Nephron (organoid): ENCODE data around the gene WNT3A.
"Not testable (repeated sequence)": the region's sequence is repeated elsewhere in the genome, so short reads cannot be mapped to it uniquely, and the experiment has no call there.

Experiments
- H3K27ac Mint-ChIP-seq, 3 experiments: 2 replicates each; pipeline ENCODE4 v1.8.0; 2020; ENCODE audit warnings: mixed read lengths in 3 of 3, mild to moderate bottlenecking in 2 of 3, moderate library complexity in 1 of 3
- H3K27me3 Mint-ChIP-seq: 2 replicates; pipeline ENCODE4 v1.8.0; 2021; ENCODE audit warnings: low read depth, mild to moderate bottlenecking, moderate library complexity, mixed read lengths
- H3K36me3 Mint-ChIP-seq: 2 replicates; pipeline ENCODE4 v1.8.0; 2020; ENCODE audit warnings: low read depth, mixed read lengths
- H3K4me1 Mint-ChIP-seq: 2 replicates; pipeline ENCODE4 v1.8.0; 2020; ENCODE audit warnings: mixed read lengths
- H3K4me3 Mint-ChIP-seq, 3 experiments: 2 replicates each; pipeline ENCODE4 v1.8.0; 2020; ENCODE audit warnings: mild to moderate bottlenecking in 3 of 3, mixed read lengths in 3 of 3, moderate library complexity in 2 of 3
- H3K9me3 Mint-ChIP-seq: 2 replicates; pipeline ENCODE4 v1.8.0; 2020; ENCODE audit warnings: mixed read lengths
- TF ChIP-seq, protein P1 (sequence below), 3 experiments: fragments of 200-600 bp; sonication (generic); IDR thresholded peaks; one replicate each; pipeline ENCODE4 v1.5.0; 2021; ENCODE audit warnings: antibody characterized with exemption in 3 of 3; ENCODE audit not compliant: unreplicated experiment in 3 of 3

WNT3A gene

DNA sequence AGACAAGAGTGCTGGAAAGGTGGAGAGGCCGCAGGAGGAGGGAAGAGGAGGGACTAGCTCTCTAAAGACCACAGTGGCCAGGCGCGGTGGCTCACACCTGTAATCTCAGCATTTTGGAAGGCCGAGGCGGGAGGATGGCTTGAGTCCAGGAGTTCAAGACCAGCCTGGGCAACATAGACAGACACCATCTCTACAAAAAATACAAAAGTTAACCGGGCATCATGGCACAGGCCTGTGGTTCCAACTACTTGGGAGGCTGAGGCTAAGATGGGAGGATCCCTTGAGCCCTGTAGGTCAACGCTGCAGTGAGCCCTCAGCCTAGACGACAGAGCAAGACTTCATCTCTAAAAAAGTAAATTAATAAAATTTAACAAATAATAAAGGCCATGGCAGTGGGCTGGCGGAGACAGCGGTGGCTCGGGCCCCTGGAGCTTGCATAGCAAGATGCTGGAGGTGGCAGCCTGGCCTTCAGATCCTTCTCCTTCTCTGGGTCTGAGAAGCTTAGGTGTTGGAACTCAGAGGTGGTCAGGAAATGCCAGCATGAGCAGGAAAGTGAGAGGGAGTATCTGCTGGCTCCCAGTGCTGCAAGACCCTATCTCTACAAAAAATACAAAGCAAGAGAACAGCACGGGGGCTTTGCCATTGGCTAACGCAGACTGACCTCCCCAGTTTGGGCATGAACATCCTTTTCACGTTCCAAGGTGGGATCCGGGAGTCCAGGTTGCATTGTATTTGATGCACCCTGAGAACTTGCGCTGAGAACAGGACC, 10.7 kb downstream of the WNT3A start:
- TF ChIP-seq, protein P1, sequence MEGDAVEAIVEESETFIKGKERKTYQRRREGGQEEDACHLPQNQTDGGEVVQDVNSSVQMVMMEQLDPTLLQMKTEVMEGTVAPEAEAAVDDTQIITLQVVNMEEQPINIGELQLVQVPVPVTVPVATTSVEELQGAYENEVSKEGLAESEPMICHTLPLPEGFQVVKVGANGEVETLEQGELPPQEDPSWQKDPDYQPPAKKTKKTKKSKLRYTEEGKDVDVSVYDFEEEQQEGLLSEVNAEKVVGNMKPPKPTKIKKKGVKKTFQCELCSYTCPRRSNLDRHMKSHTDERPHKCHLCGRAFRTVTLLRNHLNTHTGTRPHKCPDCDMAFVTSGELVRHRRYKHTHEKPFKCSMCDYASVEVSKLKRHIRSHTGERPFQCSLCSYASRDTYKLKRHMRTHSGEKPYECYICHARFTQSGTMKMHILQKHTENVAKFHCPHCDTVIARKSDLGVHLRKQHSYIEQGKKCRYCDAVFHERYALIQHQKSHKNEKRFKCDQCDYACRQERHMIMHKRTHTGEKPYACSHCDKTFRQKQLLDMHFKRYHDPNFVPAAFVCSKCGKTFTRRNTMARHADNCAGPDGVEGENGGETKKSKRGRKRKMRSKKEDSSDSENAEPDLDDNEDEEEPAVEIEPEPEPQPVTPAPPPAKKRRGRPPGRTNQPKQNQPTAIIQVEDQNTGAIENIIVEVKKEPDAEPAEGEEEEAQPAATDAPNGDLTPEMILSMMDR (IDR thresholded peaks at IDR 0.05; ENCODE audit: unreplicated experiment in 3 of 3) = no peak
- H3K4me3 Mint-ChIP-seq = no peak overlapping the region
- peaks cover 20% of the 10 kb centered on the region for H3K27me3 Mint-ChIP-seq
- no peak overlapping the region for H3K27ac Mint-ChIP-seq
- H3K9me3 Mint-ChIP-seq = no peaks in the 10 kb centered on the region
- H3K4me1 Mint-ChIP-seq = no peaks in the 10 kb centered on the region
- H3K36me3 Mint-ChIP-seq = no peaks in the 10 kb centered on the region

DNA sequence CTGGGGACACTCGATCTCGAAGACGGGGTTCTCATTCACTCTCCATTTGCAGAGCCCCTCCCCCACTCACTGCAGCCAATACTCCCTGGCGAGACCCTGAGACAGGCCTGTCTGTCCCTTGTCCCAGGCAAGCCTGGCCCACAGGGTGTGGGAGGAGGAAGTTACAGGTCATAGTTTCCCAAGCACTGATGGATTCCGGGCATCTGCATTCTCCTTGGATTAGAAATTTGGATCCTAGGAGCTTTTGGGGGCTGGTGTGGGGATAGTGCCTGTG, 11.3 kb downstream of the WNT3A start:
- Mint-ChIP-seq H3K4me1 (no peaks in the 10 kb centered on the region), H3K27ac (no peak overlapping the region), H3K9me3 (peaks cover under 1% of the 10 kb centered on the region), H3K27me3 (peaks cover 16% of the 10 kb centered on the region), H3K4me3 (no peak overlapping the region), H3K36me3 (peaks cover 1% of the 10 kb centered on the region)
- TF ChIP-seq, protein P1 (IDR thresholded peaks at IDR 0.05; ENCODE audit: unreplicated experiment in 3 of 3) = no peak

DNA sequence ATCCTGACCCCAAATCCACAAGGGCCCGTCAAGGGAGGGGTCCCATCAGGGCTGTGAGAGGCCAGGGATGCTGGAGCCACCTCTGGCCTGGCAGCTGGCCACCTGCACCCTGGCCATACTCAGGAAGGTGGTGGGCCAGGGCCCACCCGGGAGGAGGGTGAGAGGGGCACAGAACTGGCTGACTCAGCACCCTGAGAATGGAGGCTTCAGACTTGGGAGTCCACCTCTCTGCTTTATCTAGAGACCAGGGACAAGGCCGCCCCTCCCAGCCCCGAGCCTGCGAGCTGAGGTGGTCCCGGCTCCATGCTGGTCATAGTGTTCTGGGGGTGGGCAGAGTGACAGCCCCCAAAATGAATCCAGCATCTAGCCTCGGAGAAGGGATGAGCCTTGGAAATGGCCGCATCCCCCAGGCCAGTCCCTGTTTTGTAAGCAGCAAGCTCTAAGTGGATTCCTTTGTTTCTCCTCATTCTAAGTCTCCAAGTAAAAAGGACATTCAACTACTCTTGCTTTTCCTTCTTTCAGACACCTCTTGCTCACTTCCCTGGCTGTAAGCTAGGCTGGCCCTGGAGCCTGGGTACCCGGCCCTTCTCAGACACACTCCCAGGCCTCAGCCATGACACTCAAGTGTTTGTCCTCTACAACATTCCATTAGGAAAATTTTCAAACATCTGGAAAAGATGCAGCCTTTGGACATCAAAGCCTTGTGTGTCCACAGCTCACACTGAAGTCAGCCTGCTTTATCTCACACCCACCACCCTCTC, 12.3 kb downstream of the WNT3A start:
- H3K4me3 Mint-ChIP-seq = no peak overlapping the region
- H3K4me1 Mint-ChIP-seq = no peaks in the 10 kb centered on the region
- no peak overlapping the region for H3K27ac Mint-ChIP-seq

DNA sequence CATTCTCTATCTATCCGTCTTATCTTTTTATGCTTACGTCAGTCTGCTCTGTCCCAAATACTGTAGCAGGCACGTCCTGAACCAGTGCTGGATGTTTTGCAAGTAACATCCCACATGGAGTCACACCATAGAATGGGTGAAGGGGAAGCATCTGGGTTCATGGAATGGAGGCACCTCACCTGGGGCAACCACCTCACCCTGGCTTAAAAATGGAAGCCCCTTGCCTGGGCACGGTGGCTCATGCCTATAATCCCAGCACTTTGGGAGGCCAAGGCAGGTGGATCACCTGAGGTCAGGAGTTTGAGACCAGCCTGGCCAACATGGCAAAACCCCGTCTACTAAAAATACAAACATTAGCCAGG, 12.9 kb downstream of the WNT3A start:
- H3K27ac Mint-ChIP-seq, H3K9me3 Mint-ChIP-seq, H3K4me1 Mint-ChIP-seq, H3K4me3 Mint-ChIP-seq, H3K36me3 Mint-ChIP-seq: not testable (repeated sequence)
- H3K27me3 Mint-ChIP-seq = peaks cover 13% of the 10 kb centered on the region

More for the DNA sequence above, 12.3 kb downstream of the WNT3A start:
- peaks cover 4% of the 10 kb centered on the region for H3K9me3 Mint-ChIP-seq
- TF ChIP-seq, protein P1 (IDR thresholded peaks at IDR 0.05; ENCODE audit: unreplicated experiment in 3 of 3) = no peak
- H3K36me3 Mint-ChIP-seq = peaks cover 5% of the 10 kb centered on the region
- H3K27me3 Mint-ChIP-seq = peaks cover 15% of the 10 kb centered on the region

DNA sequence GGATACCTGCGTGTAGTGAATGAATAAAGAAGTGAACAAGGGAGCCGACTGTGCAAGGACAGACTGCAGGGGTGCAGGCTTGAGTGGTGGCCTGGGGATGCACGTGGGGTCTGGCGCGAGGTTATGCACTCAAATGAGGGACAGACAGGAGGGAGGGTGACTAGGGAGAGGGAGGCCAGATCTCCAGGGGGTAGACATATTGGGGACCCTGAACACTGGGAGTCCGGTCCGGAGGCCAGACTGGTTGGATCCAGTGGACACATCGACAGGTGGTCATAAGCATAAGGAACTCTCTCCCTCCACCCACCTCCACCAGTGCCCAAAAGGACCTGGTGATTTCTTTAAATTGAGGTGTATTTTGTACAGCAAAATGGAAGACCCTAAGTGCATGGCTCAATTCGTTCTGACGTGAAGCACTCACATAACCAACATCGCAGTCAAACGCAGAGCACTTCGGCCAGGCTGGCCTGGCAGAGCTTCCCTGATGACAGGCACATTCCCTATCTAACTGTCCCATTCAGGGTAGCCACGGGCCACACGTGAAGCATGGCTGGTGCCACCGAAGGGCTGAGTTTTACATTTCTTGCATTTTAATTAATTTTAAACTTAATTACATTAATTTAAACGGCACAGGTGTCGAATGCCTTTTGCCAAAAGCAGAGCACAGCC, 14.0 kb downstream of the WNT3A start:
- H3K36me3 Mint-ChIP-seq = peaks cover 5% of the 10 kb centered on the region
- H3K27me3 Mint-ChIP-seq = peaks cover 8% of the 10 kb centered on the region
- no peak overlapping the region for H3K4me3 Mint-ChIP-seq

More for the DNA sequence above, 14.0 kb downstream of the WNT3A start:
- Mint-ChIP-seq H3K27ac (no peak overlapping the region), H3K4me1 (no peaks in the 10 kb centered on the region), H3K9me3 (peaks cover 7% of the 10 kb centered on the region)
- TF ChIP-seq, protein P1 (IDR thresholded peaks at IDR 0.05; ENCODE audit: unreplicated experiment in 3 of 3) = no peak
